SK-N-SH treated with all-trans-retinoic acid at 6 μM for 48 hours (cell line): Measurements from ENCODE around the gene CLECL1.

Experiments
- ISL1 ChIP-seq: fragments of 250-450 bp; sonication (Bioruptor Pico); IDR thresholded peaks from 2 replicates; pipeline ENCODE4 v2.1.2; 2022; ENCODE audit warnings: mild to moderate bottlenecking, moderate library complexity
- PPARA ChIP-seq: fragments of 250-450 bp; sonication (Bioruptor Pico); IDR thresholded peaks from 2 replicates; pipeline ENCODE4 v1.5.0; 2020; ENCODE audit warnings: mild to moderate bottlenecking, borderline replicate concordance
- TOX ChIP-seq: fragments of 250-450 bp; sonication (Bioruptor Pico); IDR thresholded peaks from 2 replicates; pipeline ENCODE4 v1.8.0; 2021; ENCODE audit warnings: mild to moderate bottlenecking, moderate library complexity, borderline replicate concordance
- ZFP30 ChIP-seq: fragments of 450-650 bp; formaldehyde crosslinking; IDR thresholded peaks from 2 replicates; pipeline ENCODE4 v1.5.0; 2022; ENCODE audit warnings: mild to moderate bottlenecking, moderate library complexity
- TF ChIP-seq, protein P1 (sequence below): fragments of 250-450 bp; sonication (Bioruptor Pico); IDR thresholded peaks from 2 replicates; pipeline ENCODE4 v1.5.0; 2020; ENCODE audit warnings: mild to moderate bottlenecking, moderate library complexity

GRCh38 chr12:9729082-9729481 lies 3.8 kb downstream of the CLECL1 start:
- TF ChIP-seq ISL1: no peak
- TF ChIP-seq, protein P1, sequence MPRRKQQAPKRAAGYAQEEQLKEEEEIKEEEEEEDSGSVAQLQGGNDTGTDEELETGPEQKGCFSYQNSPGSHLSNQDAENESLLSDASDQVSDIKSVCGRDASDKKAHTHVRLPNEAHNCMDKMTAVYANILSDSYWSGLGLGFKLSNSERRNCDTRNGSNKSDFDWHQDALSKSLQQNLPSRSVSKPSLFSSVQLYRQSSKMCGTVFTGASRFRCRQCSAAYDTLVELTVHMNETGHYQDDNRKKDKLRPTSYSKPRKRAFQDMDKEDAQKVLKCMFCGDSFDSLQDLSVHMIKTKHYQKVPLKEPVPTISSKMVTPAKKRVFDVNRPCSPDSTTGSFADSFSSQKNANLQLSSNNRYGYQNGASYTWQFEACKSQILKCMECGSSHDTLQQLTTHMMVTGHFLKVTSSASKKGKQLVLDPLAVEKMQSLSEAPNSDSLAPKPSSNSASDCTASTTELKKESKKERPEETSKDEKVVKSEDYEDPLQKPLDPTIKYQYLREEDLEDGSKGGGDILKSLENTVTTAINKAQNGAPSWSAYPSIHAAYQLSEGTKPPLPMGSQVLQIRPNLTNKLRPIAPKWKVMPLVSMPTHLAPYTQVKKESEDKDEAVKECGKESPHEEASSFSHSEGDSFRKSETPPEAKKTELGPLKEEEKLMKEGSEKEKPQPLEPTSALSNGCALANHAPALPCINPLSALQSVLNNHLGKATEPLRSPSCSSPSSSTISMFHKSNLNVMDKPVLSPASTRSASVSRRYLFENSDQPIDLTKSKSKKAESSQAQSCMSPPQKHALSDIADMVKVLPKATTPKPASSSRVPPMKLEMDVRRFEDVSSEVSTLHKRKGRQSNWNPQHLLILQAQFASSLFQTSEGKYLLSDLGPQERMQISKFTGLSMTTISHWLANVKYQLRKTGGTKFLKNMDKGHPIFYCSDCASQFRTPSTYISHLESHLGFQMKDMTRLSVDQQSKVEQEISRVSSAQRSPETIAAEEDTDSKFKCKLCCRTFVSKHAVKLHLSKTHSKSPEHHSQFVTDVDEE (CRISPR knock-in tag): no peak
- TF ChIP-seq TOX (CRISPR knock-in tag): no peak
- TF ChIP-seq ZFP30 (CRISPR knock-in tag): no peak
- TF ChIP-seq PPARA: no peak
